ENCODE measurements around the gene CCT3.
"Not testable (repeated sequence)": the region's sequence is repeated elsewhere in the genome, so short reads cannot be mapped to it uniquely, and the experiment has no call there.

The CCT3 gene

GRCh38 chr1:156368157-156368658 is 30.1 kb upstream of the CCT3 start:
- no peak for DNase-seq

GRCh38 chr1:156367383-156368156 is 29.5 kb upstream of the CCT3 start:
- no peak for DNase-seq

GRCh38 chr1:156366378-156367166 is 28.5 kb upstream of the CCT3 start:
- DNase-seq: no peak

GRCh38 chr1:156365754-156366153 is 27.7 kb upstream of the CCT3 start:
- no peak for DNase-seq

GRCh38 chr1:156360534-156360933 is 22.4 kb upstream of the CCT3 start:
- DNase-seq: no peak

- peak; percentile 6 for DNase-seq
Observed at GRCh38 chr1:156359973-156360372, 21.9 kb upstream of the CCT3 start.

GRCh38 chr1:156359249-156359648 is 21.2 kb upstream of the CCT3 start:
- DNase-seq: no peak

- no peak for DNase-seq
Observed at GRCh38 chr1:156358641-156359040, 20.5 kb upstream of the CCT3 start.

GRCh38 chr1:156357977-156358376 is 19.9 kb upstream of the CCT3 start:
- DNase-seq: no peak

- peak; percentile 13 for DNase-seq
Observed at GRCh38 chr1:156356875-156357534, 18.9 kb upstream of the CCT3 start.

- DNase-seq: no peak
Observed at GRCh38 chr1:156356262-156356874, 18.3 kb upstream of the CCT3 start.

- not testable (repeated sequence) for DNase-seq
Observed at GRCh38 chr1:156352481-156352880, 14.4 kb upstream of the CCT3 start.

GRCh38 chr1:156347331-156347730 is 9.2 kb upstream of the CCT3 start:
- DNase-seq: no peak

- peak; percentile 23 for DNase-seq
Observed at GRCh38 chr1:156346636-156347035, 8.5 kb upstream of the CCT3 start.

GRCh38 chr1:156346035-156346434 is 7.9 kb upstream of the CCT3 start:
- DNase-seq: not testable (repeated sequence)

- no peak for DNase-seq
Observed at GRCh38 chr1:156344409-156344808, 6.3 kb upstream of the CCT3 start.

- DNase-seq: no peak
Observed at GRCh38 chr1:156342166-156342955, 4.3 kb upstream of the CCT3 start.

- no peak for DNase-seq
Observed at GRCh38 chr1:156337888-156338179, 258 bp downstream of the CCT3 start.

GRCh38 chr1:156337052-156337887 is 822 bp downstream of the CCT3 start:
- DNase-seq: no peak

- DNase-seq: no peak
Observed at GRCh38 chr1:156336242-156336641, 1.9 kb downstream of the CCT3 start.

- not testable (repeated sequence) for DNase-seq
Observed at GRCh38 chr1:156323179-156323578, 14.9 kb downstream of the CCT3 start.

All from DMS 273 treated with DMSO at 0.1 percent for 48 hours (cell line).